ENCODE measurements around the gene RIT1.
A peak's percentile ranks its signal among the peaks of the same experiment; 100 is the strongest.

The RIT1 gene

GRCh38 chr1:155892796-155893195, 18.4 kb downstream of the RIT1 start:
- no peak for DNase-seq (ENCODE audit: low read depth in 2 of 2)

DNA sequence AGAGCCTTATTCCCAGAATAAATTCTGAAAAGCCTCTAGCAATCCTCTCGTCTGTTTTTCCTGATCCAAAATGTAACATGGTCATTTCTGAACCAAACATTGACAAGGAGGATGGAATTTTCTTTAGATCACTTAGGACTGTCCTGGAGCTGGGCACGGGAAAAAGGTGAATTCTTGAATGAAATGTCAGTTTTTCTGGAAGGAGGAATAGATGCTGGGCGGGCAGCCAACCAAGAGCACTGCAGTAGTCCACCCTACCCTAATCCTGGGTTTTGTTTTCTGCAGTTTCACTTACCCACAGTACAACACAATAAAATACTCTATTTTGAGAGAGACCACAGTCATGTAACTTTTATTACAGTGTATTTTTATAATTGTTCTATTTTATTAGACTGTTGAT, 20.9 kb downstream of the RIT1 start:
- no peak for DNase-seq (ENCODE audit: low read depth in 2 of 2)

DNA sequence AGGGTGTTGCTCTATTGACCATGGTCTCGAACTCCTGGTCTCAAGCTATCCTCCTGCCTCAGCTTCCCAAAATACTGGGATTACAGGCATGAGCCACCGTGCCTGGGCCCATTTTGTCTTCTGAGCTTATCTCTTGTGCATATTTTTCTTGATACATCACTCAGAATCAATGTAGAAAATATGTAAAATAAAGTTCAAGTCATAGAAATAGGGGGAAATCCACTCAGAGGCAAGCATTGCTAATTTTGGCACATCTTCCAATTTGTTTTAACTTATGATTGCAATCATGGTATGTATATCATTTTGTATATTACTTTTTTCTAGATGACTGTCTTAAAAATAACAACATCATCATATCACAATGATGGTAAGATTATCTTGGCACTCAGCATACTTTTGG, 21.6 kb downstream of the RIT1 start:
- DNase-seq (ENCODE audit: low read depth in 2 of 2) = no peak

DNA sequence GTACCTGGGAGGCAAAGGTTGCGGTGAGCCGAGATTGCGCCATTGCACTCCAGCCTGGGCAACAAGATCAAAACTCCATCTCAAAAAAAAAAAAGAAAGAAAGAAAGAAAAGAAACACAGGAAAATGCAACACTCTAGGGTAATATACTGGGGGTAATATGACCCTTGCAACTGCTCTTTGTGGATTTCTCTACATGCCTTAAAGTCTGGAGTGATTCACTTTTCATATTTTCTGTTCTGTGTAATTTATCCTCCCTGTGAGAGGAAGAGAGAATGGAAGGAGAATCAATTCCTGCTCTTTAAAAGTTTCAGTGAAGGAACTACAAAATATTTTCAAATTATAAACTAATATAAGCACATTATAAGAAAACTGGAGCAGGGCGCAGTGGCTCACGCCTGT, 22.7 kb downstream of the RIT1 start:
- DNase-seq (ENCODE audit: low read depth in 2 of 2) = no peak

DNA sequence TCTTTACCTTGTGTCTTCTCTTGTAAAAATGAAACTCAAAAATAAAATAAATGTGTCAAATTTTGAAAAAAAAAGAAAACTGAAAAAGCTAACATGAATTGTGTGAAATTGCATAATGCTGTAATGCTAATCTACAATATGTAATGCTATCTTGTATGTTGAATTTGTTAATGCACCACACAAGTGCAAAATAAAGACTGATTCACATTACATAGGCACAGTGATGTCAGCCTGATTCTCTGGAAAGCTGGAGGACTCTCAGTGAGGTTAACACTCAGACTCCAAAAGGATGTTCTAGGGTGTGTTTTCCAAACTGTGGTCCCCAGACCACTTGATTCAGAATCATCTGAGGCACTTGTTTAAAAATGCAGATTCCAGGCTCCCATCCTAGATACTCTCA, 26.2 kb downstream of the RIT1 start:
- DNase-seq (ENCODE audit: low read depth in 2 of 2) = no peak

GRCh38 chr1:155884031-155884960, 26.9 kb downstream of the RIT1 start:
- no peak for DNase-seq (ENCODE audit: low read depth in 2 of 2)

GRCh38 chr1:155882766-155883165, 28.4 kb downstream of the RIT1 start:
- no peak for DNase-seq (ENCODE audit: low read depth in 2 of 2)

DNA sequence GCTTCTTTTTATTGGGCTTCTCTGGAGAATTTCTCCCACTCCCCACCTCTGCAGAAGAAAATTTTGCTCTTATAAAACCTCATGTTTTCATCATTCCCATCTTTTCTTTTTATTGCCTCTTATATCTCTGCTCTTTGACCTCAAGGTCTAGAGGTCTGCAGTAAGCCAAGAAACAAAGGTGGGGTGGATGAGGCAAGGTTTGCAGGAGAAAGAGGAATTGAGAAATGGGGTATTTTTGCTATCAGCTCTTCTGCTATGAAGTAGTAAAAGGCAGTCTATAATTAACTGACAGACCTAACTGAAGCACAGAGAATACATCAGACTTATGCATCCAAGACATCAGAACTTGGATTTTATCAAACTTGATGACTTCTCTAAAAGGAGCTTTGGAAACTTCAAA, 28.9 kb downstream of the RIT1 start:
- no peak for DNase-seq (ENCODE audit: low read depth in 2 of 2)

DNA sequence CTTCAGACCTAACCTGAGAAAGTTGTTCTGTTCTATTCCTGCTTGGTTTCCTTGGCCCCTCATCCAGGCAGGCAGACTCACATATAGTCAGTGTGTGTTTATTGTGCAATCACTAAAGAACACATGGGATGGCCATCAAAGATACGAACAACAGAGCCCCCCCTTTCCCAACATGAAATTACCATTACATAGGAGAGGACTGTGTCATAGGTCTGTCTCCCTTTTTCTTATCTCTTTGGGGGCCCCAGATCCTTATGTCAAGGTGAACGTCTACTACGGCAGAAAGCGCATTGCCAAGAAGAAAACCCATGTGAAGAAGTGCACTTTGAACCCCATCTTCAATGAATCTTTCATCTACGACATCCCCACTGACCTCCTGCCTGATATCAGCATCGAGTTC, 30.2 kb downstream of the RIT1 start:
- no peak for DNase-seq (ENCODE audit: low read depth in 2 of 2)

- no peak for DNase-seq (ENCODE audit: low read depth in 2 of 2)
These were observed 30.9 kb downstream of the RIT1 start for GRCh38 chr1:155880251-155880650.

GRCh38 chr1:155877945-155878344, 33.2 kb downstream of the RIT1 start:
- no peak for DNase-seq (ENCODE audit: low read depth in 2 of 2)

DNA sequence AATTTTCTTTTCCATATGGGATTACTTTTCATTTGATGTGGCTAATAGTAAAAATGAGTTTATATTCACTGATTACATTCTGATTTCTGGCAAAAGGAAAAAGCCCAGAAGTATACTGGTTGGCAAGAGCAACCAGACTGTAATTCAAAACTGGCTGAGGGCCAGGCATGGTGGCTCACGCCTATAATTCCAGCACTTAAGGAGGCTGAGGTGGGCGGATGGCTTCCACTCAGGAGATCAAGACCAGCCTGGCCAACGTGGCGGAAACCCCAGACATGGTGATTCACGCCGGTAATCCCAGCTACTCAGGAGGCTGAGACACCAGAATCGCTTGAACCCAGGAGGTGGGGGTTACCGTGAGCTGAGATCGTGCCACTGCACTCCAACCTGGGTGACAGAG, 37.3 kb downstream of the RIT1 start:
- no peak for DNase-seq (ENCODE audit: low read depth in 2 of 2)

DNA sequence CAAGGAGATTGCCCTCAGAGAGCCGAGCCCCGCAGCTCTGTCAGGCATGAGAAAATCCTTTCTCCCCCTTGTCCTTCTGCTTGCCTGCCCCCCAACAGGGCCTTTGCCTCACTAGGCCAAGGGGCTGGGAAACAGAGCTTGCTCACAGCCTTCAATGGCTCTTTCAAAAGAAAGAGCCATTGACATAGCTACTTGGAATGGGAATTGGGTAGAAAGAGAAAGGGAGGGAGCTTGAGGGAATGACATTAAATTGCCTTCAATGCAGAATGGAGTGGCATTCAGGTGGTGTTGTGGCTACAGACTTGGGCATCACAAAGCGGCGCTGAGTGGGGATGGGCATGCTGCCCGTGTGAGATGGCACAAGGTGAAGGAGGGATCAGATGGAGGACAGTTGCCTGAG, 38.6 kb downstream of the RIT1 start:
- no peak for DNase-seq (ENCODE audit: low read depth in 2 of 2)

- DNase-seq (ENCODE audit: low read depth in 2 of 2) = no peak
These were observed 39.8 kb downstream of the RIT1 start for GRCh38 chr1:155871390-155871789.

GRCh38 chr1:155867766-155868165, 43.4 kb downstream of the RIT1 start:
- no peak for DNase-seq (ENCODE audit: low read depth in 2 of 2)

DNA sequence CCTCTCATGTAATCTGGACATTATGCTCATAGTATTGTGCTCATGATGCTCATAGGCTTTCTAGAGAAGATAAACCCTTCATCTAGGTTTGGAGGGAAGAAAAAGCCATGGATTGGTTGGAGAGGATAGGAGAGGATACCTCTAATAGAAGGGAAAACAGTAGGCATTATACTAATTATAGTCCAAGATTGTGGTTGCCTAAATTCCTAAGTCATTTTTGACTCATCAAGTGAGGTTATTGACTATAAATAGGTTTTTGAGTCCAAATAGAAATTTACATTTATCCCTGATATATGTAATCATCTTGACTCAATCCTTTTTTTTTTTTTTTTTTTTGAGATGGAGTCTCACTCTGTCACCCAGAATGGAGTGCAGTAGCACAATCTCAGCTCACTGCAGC, 46.8 kb downstream of the RIT1 start:
- no peak for DNase-seq (ENCODE audit: low read depth in 2 of 2)

- DNase-seq (ENCODE audit: low read depth in 2 of 2) = no peak
These were observed 49.3 kb downstream of the RIT1 start for GRCh38 chr1:155861896-155862295.

GRCh38 chr1:155860970-155861510, 50.1 kb downstream of the RIT1 start:
- DNase-seq (ENCODE audit: low read depth in 2 of 2) = no peak

DNA sequence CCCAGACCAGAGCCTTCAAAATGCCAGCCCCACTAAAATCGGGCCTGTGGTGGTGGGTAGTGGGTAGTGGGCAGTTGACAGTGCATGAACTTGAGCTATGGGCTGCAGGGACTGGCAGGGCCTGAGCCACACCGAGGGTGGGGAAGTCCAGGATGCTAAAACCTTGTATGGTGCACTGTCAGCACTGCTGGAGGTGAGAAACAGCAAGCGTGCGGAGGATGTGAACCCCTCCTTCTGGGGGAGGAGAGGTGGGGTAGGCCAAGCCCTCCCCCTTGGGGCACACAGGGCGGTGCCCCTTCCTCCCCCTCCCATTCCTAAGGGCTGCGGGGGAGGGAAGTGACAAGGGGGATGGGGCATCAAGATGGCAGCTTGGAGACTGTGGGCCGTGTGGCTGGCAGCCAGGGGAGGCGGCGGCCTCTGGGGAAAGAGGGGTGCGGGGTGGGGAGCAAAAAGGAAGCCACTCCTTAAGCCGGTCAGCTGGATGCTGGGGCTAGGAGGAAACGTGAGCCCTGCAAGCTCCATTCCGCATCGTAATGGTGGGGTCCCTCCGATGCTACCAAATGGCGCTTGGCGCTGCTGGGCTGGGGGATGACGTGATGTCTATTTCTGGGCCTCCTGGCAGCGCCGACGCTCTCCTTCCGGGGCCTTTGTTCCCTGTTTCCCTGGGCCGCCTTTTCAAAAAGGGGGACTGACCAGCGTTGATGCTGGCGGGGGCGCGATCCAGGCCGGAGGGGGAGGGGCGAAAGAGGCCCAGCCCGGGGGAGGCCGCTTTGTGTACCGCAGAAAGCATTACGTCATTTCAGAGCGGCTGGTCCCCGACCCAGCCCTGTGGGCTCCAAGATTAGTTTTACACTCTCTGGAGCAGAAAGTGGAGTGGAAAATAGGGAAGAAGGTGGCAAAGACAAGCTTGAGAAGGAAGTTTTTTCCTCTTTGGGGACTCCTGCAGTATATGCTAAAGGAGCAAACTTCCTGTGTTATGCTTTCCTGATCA, 51.0 kb downstream of the RIT1 start:
- DNase-seq (ENCODE audit: low read depth in 2 of 2) = peak; percentile 22 to 23

GRCh38 chr1:155859234-155859829, 51.8 kb downstream of the RIT1 start, which contains the start of gene SYT11:
Gene SYT11, plus strand, starts transcription at chr1:155859567. Its CDS starts 195 bp downstream, at chr1:155859762.
- DNase-seq (ENCODE audit: low read depth in 2 of 2) = peak; percentile 83 to 88

- no peak for DNase-seq (ENCODE audit: low read depth in 2 of 2)
These were observed 52.3 kb downstream of the RIT1 start for GRCh38 chr1:155858800-155859233.
